ENCODE measurements around the gene TSNAX. TPM values are rescaled to one million over a fixed set of nuclear protein-coding genes. Genes with fewer than 3 reads are reported as not detected.

Gene TSNAX
- total and polyA plus RNA-seq, 2 of the 4 experiments (the other 2 are of a cell fraction), result 19.6 to 60.6 TPM

- no CpG with 5 or more reads among the region's 4 CpGs for WGBS, 2 experiments (ENCODE audit: extremely low coverage in 2 of 2, insufficient read length in 1 of 2)
- no peaks in the 10 kb centered on the region for H3K9me1 ChIP-seq (ENCODE audit: insufficient read depth, low read length)
Observed at GRCh38 chr1:231544943-231545592, 16.6 kb downstream of the TSNAX start.

More at GRCh38 chr1:231544943-231545592, 16.6 kb downstream of the TSNAX start:
- H3K18ac ChIP-seq (ENCODE audit: low read depth, low read length), result no peak overlapping the region
- ATAC-seq (ENCODE audit: low read depth) (no peak), DNase-seq (no peak)
- intact Hi-C loops (cut with micrococcal nuclease) (no loop called here), dilution Hi-C loops (cut with HindIII; ENCODE audit: low sequenced_read_pairs, unreplicated experiment) (no loop called here), in situ Hi-C loops (cut with MboI; ENCODE audit: low sequenced_read_pairs) (no loop called here)
- no peaks in the 10 kb centered on the region for H3K4me1 ChIP-seq (ENCODE audit: control insufficient read depth, insufficient read depth, low read length)
- H2AK9ac ChIP-seq (replicated peaks; ENCODE audit: low read depth, low read length, poor library complexity), result no peak overlapping the region
- POLR2A ChIA-PET (ENCODE audit: unreplicated experiment), result no interaction called here
- CTCF ChIA-PET, result interaction anchor here (0.6 kb wide), 1 partner anchor 134 kb away, joined by 3 read pairs; no protein-coding TSS in a partner anchor
- no peak overlapping the region for H3K4me3 ChIP-seq (ENCODE audit: insufficient read depth, low read depth, low read length)
- no peak overlapping the region for H2BK5ac ChIP-seq (ENCODE audit: low read depth, low read length, poor library complexity, severe bottlenecking)
- H3K9ac ChIP-seq (ENCODE audit: low read depth, low read length), result no peak overlapping the region
- no peak overlapping the region for H4K8ac ChIP-seq (ENCODE audit: low read depth in 2 of 2, low read length in 2 of 2)
- no TSS peak for BruUV-seq (replicated peaks)
- H3K14ac ChIP-seq (replicated peaks; ENCODE audit: low read depth, low read length), result no peak overlapping the region
- H2AFZ ChIP-seq (replicated peaks; ENCODE audit: low read length, poor library complexity), result no peak overlapping the region
- 0 out of 2 replicates have a peak, but pooled peaks have one; percentile 12 for TF ChIP-seq MAFK (IDR thresholded peaks at IDR 0.05; ENCODE audit: low read depth, low read length)
- TF ChIP-seq CEBPB (IDR thresholded peaks at IDR 0.05; ENCODE audit: low read depth, low read length), result no peak
- H3K27me3 ChIP-seq (ENCODE audit: control insufficient read depth, insufficient read depth, low read length), result no peaks in the 10 kb centered on the region
- no peaks in the 10 kb centered on the region for H3K9me3 ChIP-seq (ENCODE audit: control insufficient read depth, insufficient read depth, low read length)
- no peak overlapping the region for H2BK120ac ChIP-seq (ENCODE audit: low read depth, low read length)
- no peak overlapping the region for H4K91ac ChIP-seq (ENCODE audit: insufficient read depth, low read depth, low read length)
- no peak overlapping the region for H2BK15ac ChIP-seq (ENCODE audit: low read depth, low read length)
- H3K23ac ChIP-seq (ENCODE audit: low read depth, low read length), result no peak overlapping the region
- H3K27ac ChIP-seq (ENCODE audit: insufficient read depth, low read length), result no peak overlapping the region
- no peak overlapping the region for H3K56ac ChIP-seq (ENCODE audit: extremely low read depth, insufficient read depth, low read length)
- peaks cover 15% of the 10 kb centered on the region for H3K36me3 ChIP-seq (ENCODE audit: control insufficient read depth, insufficient read depth, low read length)
- H4K5ac ChIP-seq (ENCODE audit: low read depth, low read length), result no peak overlapping the region
- no peaks in the 10 kb centered on the region for H4K20me1 ChIP-seq (ENCODE audit: insufficient read depth, low read length)
- H3K79me1 ChIP-seq (ENCODE audit: low read depth in 1 of 2, low read length in 2 of 2), result peaks cover 7 to 27% of the 10 kb centered on the region in 2 experiments
- H3K4ac ChIP-seq (ENCODE audit: low read depth, low read length), result no peak overlapping the region
- no peak overlapping the region for H2AK5ac ChIP-seq (ENCODE audit: low read depth, low read length)
- no peak overlapping the region for H3K4me2 ChIP-seq (ENCODE audit: low read depth, low read length)
- no peak overlapping the region for H2BK20ac ChIP-seq (ENCODE audit: low read depth, low read length)

Data from IMR-90 (cell line).